HepG2 (cell line): ENCODE measurements around the gene MOV10L1. TPM values are rescaled to one million over a fixed set of nuclear protein-coding genes. Genes with fewer than 3 reads are reported as not detected.

Experiments
- ATF5 ChIP-seq: sonication (generic); formaldehyde crosslinking; IDR thresholded peaks from 2 replicates; pipeline ENCODE4 v1.4.0; 2020; ENCODE audit warnings: mild to moderate bottlenecking, low read depth, missing genetic modification reagents
- BHLHE40 ChIP-seq: IDR thresholded peaks from 2 replicates; pipeline ENCODE4 v1.6.1; 2011; ENCODE audit warnings: low read length, improper control_type of control experiment
- ELF1 ChIP-seq: sonication (generic); formaldehyde crosslinking; IDR thresholded peaks from 2 replicates; pipeline ENCODE4 v1.4.0; 2020; ENCODE audit warnings: missing genetic modification reagents
- HNRNPL ChIP-seq: fragments of 200-400 bp; formaldehyde crosslinking; IDR thresholded peaks from 2 replicates; pipeline ENCODE4 v1.6.1; 2017; ENCODE audit warnings: mild to moderate bottlenecking, low read depth, low read length
- HNRNPLL ChIP-seq: fragments of 200-400 bp; formaldehyde crosslinking; IDR thresholded peaks from 2 replicates; pipeline ENCODE4 v1.6.1; 2017; ENCODE audit warnings: mild to moderate bottlenecking, low read depth, low read length; ENCODE audit not compliant: poor library complexity, severe bottlenecking
- NFKB2 ChIP-seq: sonication (generic); formaldehyde crosslinking; IDR thresholded peaks from 2 replicates; pipeline ENCODE4 v1.4.0; 2020; ENCODE audit warnings: missing genetic modification reagents, borderline replicate concordance
- NR1H2 ChIP-seq: sonication (generic); formaldehyde crosslinking; IDR thresholded peaks from 2 replicates; pipeline ENCODE4 v1.8.1; 2022; ENCODE audit warnings: low read depth, missing genetic modification reagents, borderline replicate concordance
- RBFOX2 ChIP-seq: fragments of 200-400 bp; formaldehyde crosslinking; IDR thresholded peaks from 2 replicates; pipeline ENCODE4 v1.6.1; 2017; ENCODE audit warnings: low read depth, mild to moderate bottlenecking, low read length
- SMAD1 ChIP-seq: sonication (generic); formaldehyde crosslinking; IDR thresholded peaks from 2 replicates; pipeline ENCODE4 v1.4.0; 2020; ENCODE audit warnings: missing genetic modification reagents, low read depth, mild to moderate bottlenecking, borderline replicate concordance
- ZFYVE20 ChIP-seq: sonication (generic); formaldehyde crosslinking; IDR thresholded peaks from 2 replicates; pipeline ENCODE4 v1.8.0; 2023; ENCODE audit warnings: low read depth, mild to moderate bottlenecking, moderate library complexity, missing genetic modification reagents, borderline replicate concordance
- ZNF225 ChIP-seq: sonication (generic); formaldehyde crosslinking; IDR thresholded peaks from 2 replicates; pipeline ENCODE4 v1.4.0; 2020; ENCODE audit warnings: mild to moderate bottlenecking, missing genetic modification reagents
- ZNF317 ChIP-seq: sonication (generic); formaldehyde crosslinking; IDR thresholded peaks from 2 replicates; pipeline ENCODE4 v1.5.0; 2020; ENCODE audit warnings: mild to moderate bottlenecking, missing genetic modification reagents
- ZNF331 ChIP-seq: sonication (generic); formaldehyde crosslinking; IDR thresholded peaks from 2 replicates; pipeline ENCODE4 v1.4.0; 2020; ENCODE audit warnings: missing genetic modification reagents
- ZNF383 ChIP-seq: sonication (generic); formaldehyde crosslinking; IDR thresholded peaks from 2 replicates; pipeline ENCODE4 v1.4.0; 2020; ENCODE audit warnings: missing genetic modification reagents, mild to moderate bottlenecking, borderline replicate concordance
- ZNF430 ChIP-seq: sonication (generic); formaldehyde crosslinking; IDR thresholded peaks from 2 replicates; pipeline ENCODE4 v1.9.0; 2021; ENCODE audit warnings: mild to moderate bottlenecking, missing genetic modification reagents
- ZNF446 ChIP-seq: sonication (generic); formaldehyde crosslinking; IDR thresholded peaks from 2 replicates; pipeline ENCODE4 v1.5.0; 2020; ENCODE audit warnings: mild to moderate bottlenecking, missing genetic modification reagents
- ZNF629 ChIP-seq: sonication (generic); formaldehyde crosslinking; conservative IDR thresholded peaks from 2 replicates; pipeline ENCODE4 v1.5.0; 2020; ENCODE audit warnings: missing genetic modification reagents
- ZNF687 ChIP-seq: sonication (generic); formaldehyde crosslinking; IDR thresholded peaks from 2 replicates; pipeline ENCODE4 v1.5.1; 2020; ENCODE audit warnings: mild to moderate bottlenecking, missing genetic modification reagents, moderate library complexity
- polyA plus RNA-seq, 8 experiments: library from polyadenylated mRNA; depleted of rRNA in 3 of 8; stranded (reverse) in 7 of 8; unstranded in 1 of 8; fragments of >200 nt; fragmentation: Illumina TruSeq in 4 of 8; extraction: Trizol in 4 of 8; gene quantifications; 2 replicates each; pipeline versions ENCODE4 v1.2.1 to v1.2.3, GENCODE V29; 2011 to 2016; ENCODE audit warnings: low read depth in 4 of 8, missing spikeins in 1 of 8, mixed read lengths in 1 of 8; ENCODE audit not compliant: insufficient read depth in 1 of 8
- total RNA-seq, 5 experiments: library from RNA; depleted of rRNA; stranded (reverse); fragments of >200 nt; fragmentation: Illumina TruSeq; extraction: Trizol; gene quantifications; 2 replicates each; pipeline ENCODE4 v1.2.3, GENCODE V29; 2016; ENCODE audit warnings: low read depth in 1 of 5
- TF ChIP-seq, protein P1 (sequence below): sonication (generic); formaldehyde crosslinking; conservative IDR thresholded peaks from 2 replicates; pipeline ENCODE4 v1.4.0; 2020; ENCODE audit warnings: missing genetic modification reagents

Gene MOV10L1
- total and polyA plus RNA-seq, 2 of the 13 experiments (the other 11 are each of a cell fraction or from before 2014, with no cell fraction given), result 0.11 to 0.12 TPM

GRCh38 chr22:50146439-50147238 lies 56.8 kb downstream of the MOV10L1 start (continued):
- TF ChIP-seq ZNF687 (CRISPR knock-in tag), result peak; percentile 76
- TF ChIP-seq NFKB2 (CRISPR knock-in tag), result peak; percentile 66; the same call in 1 of the 2 replicates
- TF ChIP-seq ZNF331, result peak; percentile 43; the same call in 1 of the 2 replicates
- no peak for TF ChIP-seq ZNF383 (CRISPR knock-in tag)
- TF ChIP-seq, protein P1, sequence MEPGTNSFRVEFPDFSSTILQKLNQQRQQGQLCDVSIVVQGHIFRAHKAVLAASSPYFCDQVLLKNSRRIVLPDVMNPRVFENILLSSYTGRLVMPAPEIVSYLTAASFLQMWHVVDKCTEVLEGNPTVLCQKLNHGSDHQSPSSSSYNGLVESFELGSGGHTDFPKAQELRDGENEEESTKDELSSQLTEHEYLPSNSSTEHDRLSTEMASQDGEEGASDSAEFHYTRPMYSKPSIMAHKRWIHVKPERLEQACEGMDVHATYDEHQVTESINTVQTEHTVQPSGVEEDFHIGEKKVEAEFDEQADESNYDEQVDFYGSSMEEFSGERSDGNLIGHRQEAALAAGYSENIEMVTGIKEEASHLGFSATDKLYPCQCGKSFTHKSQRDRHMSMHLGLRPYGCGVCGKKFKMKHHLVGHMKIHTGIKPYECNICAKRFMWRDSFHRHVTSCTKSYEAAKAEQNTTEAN, result no peak
- TF ChIP-seq ZNF225 (CRISPR knock-in tag), result no peak
- no peak for TF ChIP-seq ZFYVE20
- peak; percentile 89 for TF ChIP-seq ZNF430 (CRISPR knock-in tag)
- TF ChIP-seq ATF5 (CRISPR knock-in tag), result no peak
- no peak for TF ChIP-seq ZNF446 (CRISPR knock-in tag)
- TF ChIP-seq ELF1 (CRISPR knock-in tag), result no peak
- TF ChIP-seq HNRNPL, result peak; percentile 94
- no peak; the same call in 1 of the 2 replicates for TF ChIP-seq NR1H2
- TF ChIP-seq SMAD1 (CRISPR knock-in tag), result 0 out of 2 replicates have a peak, but pooled peaks have one; percentile 16
- TF ChIP-seq BHLHE40, result no peak
- TF ChIP-seq ZNF629, result peak; percentile 33; the same call in 1 of the 2 replicates
- no peak; the same call in 1 of the 2 replicates for TF ChIP-seq ZNF317 (CRISPR knock-in tag)
- TF ChIP-seq HNRNPLL, result no peak
- 0 out of 2 replicates have a peak, but pooled peaks have one; percentile 18 for TF ChIP-seq RBFOX2
